Glutamatergic neuron (in vitro differentiated cells): Measurements from ENCODE around the gene IL1F10. TPM values are rescaled to one million over a fixed set of nuclear protein-coding genes. Genes with fewer than 3 reads are reported as not detected.

Experiments
- DNase-seq: peaks from one replicate; pipeline ENCODE4 v3.0.0; 2022
- H3K27ac Mint-ChIP-seq: one replicate; pipeline ENCODE4 v1.8.0; 2020; ENCODE audit warnings: mild to moderate bottlenecking, mixed read lengths, inconsistent platforms; ENCODE audit not compliant: unreplicated experiment
- H3K27me3 Mint-ChIP-seq: one replicate; pipeline ENCODE4 v1.8.0; 2020; ENCODE audit warnings: mild to moderate bottlenecking, moderate library complexity, mixed read lengths, inconsistent platforms; ENCODE audit not compliant: unreplicated experiment
- H3K36me3 Mint-ChIP-seq: one replicate; pipeline ENCODE4 v1.8.0; 2020; ENCODE audit warnings: mild to moderate bottlenecking, mixed read lengths, inconsistent platforms; ENCODE audit not compliant: unreplicated experiment
- H3K4me1 Mint-ChIP-seq: one replicate; pipeline ENCODE4 v1.8.0; 2020; ENCODE audit warnings: mild to moderate bottlenecking, low read depth, mixed read lengths, inconsistent platforms; ENCODE audit not compliant: unreplicated experiment
- H3K4me3 Mint-ChIP-seq: one replicate; pipeline ENCODE4 v1.8.0; 2020; ENCODE audit warnings: mild to moderate bottlenecking, mixed read lengths, inconsistent platforms; ENCODE audit not compliant: unreplicated experiment
- H3K9me3 Mint-ChIP-seq: one replicate; pipeline ENCODE4 v1.8.0; 2020; ENCODE audit warnings: mild to moderate bottlenecking, moderate library complexity, mixed read lengths, inconsistent platforms; ENCODE audit not compliant: unreplicated experiment
- CTCF ChIP-seq: fragments of 200-600 bp; sonication (generic); IDR thresholded peaks from one replicate; pipeline ENCODE4 v1.5.0; 2021; ENCODE audit not compliant: partially characterized antibody, unreplicated experiment
- total RNA-seq: library from RNA; stranded (reverse); fragmentation: NEBNext Ultra II Directional; extraction: Animal tissue kit (Norgen Biotek cat#: 25700); gene quantifications from one replicate; pipeline ENCODE4 v1.2.1, GENCODE V29; 2021; ENCODE audit not compliant: unreplicated experiment

Gene IL1F10
- total RNA-seq, 1 donor from 2014 or later = not detected

GRCh38 chr2:113098041-113098440, 30.3 kb downstream of the IL1F10 start:
- no peak for TF ChIP-seq CTCF
- Mint-ChIP-seq H3K4me3 (no peak overlapping the region), H3K36me3 (no peaks in the 10 kb centered on the region), H3K9me3 (peaks cover 10% of the 10 kb centered on the region), H3K27ac (no peak overlapping the region), H3K4me1 (no peaks in the 10 kb centered on the region), H3K27me3 (no peaks in the 10 kb centered on the region)
- no peak for DNase-seq

- peaks cover 10% of the 10 kb centered on the region for H3K9me3 Mint-ChIP-seq
These were observed 30.8 kb downstream of the IL1F10 start for GRCh38 chr2:113098532-113098931.

GRCh38 chr2:113102133-113102532, 34.4 kb downstream of the IL1F10 start:
- no peak for TF ChIP-seq CTCF
- H3K9me3 Mint-ChIP-seq = peaks cover 8% of the 10 kb centered on the region
- no peaks in the 10 kb centered on the region for H3K27me3 Mint-ChIP-seq
- H3K27ac Mint-ChIP-seq = no peak overlapping the region
- H3K4me3 Mint-ChIP-seq = no peak overlapping the region
- H3K4me1 Mint-ChIP-seq = no peaks in the 10 kb centered on the region
- DNase-seq = no peak
- H3K36me3 Mint-ChIP-seq = no peaks in the 10 kb centered on the region

More at GRCh38 chr2:113098532-113098931, 30.8 kb downstream of the IL1F10 start:
- no peaks in the 10 kb centered on the region for H3K4me1 Mint-ChIP-seq
- H3K27ac Mint-ChIP-seq = no peak overlapping the region
- no peak for TF ChIP-seq CTCF
- DNase-seq = no peak
- no peak overlapping the region for H3K4me3 Mint-ChIP-seq
- H3K36me3 Mint-ChIP-seq = no peaks in the 10 kb centered on the region
- H3K27me3 Mint-ChIP-seq = no peaks in the 10 kb centered on the region

- Mint-ChIP-seq H3K4me1 (no peaks in the 10 kb centered on the region), H3K36me3 (no peaks in the 10 kb centered on the region), H3K9me3 (peaks cover 7% of the 10 kb centered on the region), H3K27me3 (no peaks in the 10 kb centered on the region), H3K4me3 (no peak overlapping the region), H3K27ac (no peak overlapping the region)
- DNase-seq = no peak
- no peak for TF ChIP-seq CTCF
These were observed 35.5 kb downstream of the IL1F10 start for GRCh38 chr2:113103277-113103676.

- Mint-ChIP-seq H3K36me3 (no peaks in the 10 kb centered on the region), H3K4me3 (no peak overlapping the region), H3K4me1 (no peaks in the 10 kb centered on the region), H3K27me3 (no peaks in the 10 kb centered on the region), H3K27ac (no peak overlapping the region), H3K9me3 (peaks cover 5% of the 10 kb centered on the region)
- DNase-seq = no peak
- no peak for TF ChIP-seq CTCF
These were observed 36.4 kb downstream of the IL1F10 start for GRCh38 chr2:113104054-113104611.
